GM12878 (cell line): ENCODE data around the gene RNF44. TPM values are rescaled to one million over a fixed set of nuclear protein-coding genes. Genes with fewer than 3 reads are reported as not detected.
A peak's percentile ranks its signal among the peaks of the same experiment; 100 is the strongest.

Experiments used
- ATAC-seq: fragments of 200-7000 bp; cut with Tn5 transposase; 3 replicates; pipeline ENCODE4 v1.9.1; 2020; ENCODE audit warnings: mild to moderate bottlenecking, moderate library complexity
- BruUV-seq: library from RNA; stranded (reverse); fragments of 400-500 nt; replicated peaks from 2 replicates; lab custom pipeline; 2021; lab: Mats Ljungman, UMichigan
- CTCF ChIA-PET: fragments of 300-600 bp; sonication (Branson Sonifier 250); formaldehyde crosslinking; extraction: SDS; loops from one replicate; lab custom pipeline; 2021; ENCODE audit warnings: inconsistent platforms; lab: Yijun Ruan, JAX
- POLR2A ChIA-PET: fragments of 350-600 bp; formaldehyde crosslinking; extraction: SDS; loops from one replicate; lab custom pipeline; 2021; ENCODE audit warnings: inconsistent platforms; lab: Charles Lee
- RAD21 ChIA-PET: fragments of 300-600 bp; sonication (Branson Sonifier 250); formaldehyde crosslinking; loops from one replicate; lab custom pipeline; 2023; ENCODE audit warnings: antibody characterized with exemption; ENCODE audit not compliant: unreplicated experiment; lab: Charles Lee
- SMC1A ChIA-PET: fragments of 300-600 bp; sonication (Branson Sonifier 250); formaldehyde crosslinking; loops from one replicate; lab custom pipeline; 2023; ENCODE audit not compliant: unreplicated experiment, uncharacterized antibody; lab: Charles Lee
- DNase-seq: peaks from one replicate; pipeline ENCODE4 v3.0.0-alpha.2; 2011; ENCODE audit warnings: low read depth, low spot score
- FAIRE-seq: peaks from 3 replicates; lab custom pipeline; 2011; peaks lifted over from hg19 to GRCh38; lab: Jason Lieb, UNC
- H2AFZ ChIP-seq: 2 replicates; pipeline ENCODE4 v1.6.0; 2011; ENCODE audit warnings: low read depth, low read length, control low read depth; ENCODE audit not compliant: control insufficient read depth
- H3K27ac ChIP-seq: 2 replicates; pipeline ENCODE4 v1.5.1; 2011; ENCODE audit warnings: control low read depth; ENCODE audit not compliant: control insufficient read depth, insufficient read depth
- H3K27me3 ChIP-seq, 2 experiments: replicated peaks in 1 of 2; 2 replicates each; pipeline versions ENCODE4 v1.6.0 to v1.6.1; 2011; ENCODE audit warnings: low read length in 1 of 2; ENCODE audit not compliant: control insufficient read depth in 2 of 2, insufficient read depth in 2 of 2
- H3K36me3 ChIP-seq, 2 experiments: 2 replicates each; pipeline ENCODE4 v1.5.1; 2011; ENCODE audit warnings: low read length in 1 of 2; ENCODE audit not compliant: control insufficient read depth in 2 of 2, insufficient read depth in 2 of 2
- H3K4me1 ChIP-seq: 2 replicates; pipeline ENCODE4 v1.6.1; 2011; ENCODE audit warnings: mild to moderate bottlenecking, low read length, moderate library complexity, mixed read lengths; ENCODE audit not compliant: control insufficient read depth, insufficient read depth
- H3K4me2 ChIP-seq: 2 replicates; pipeline ENCODE4 v1.6.0; 2011; ENCODE audit warnings: control low read depth; ENCODE audit not compliant: control insufficient read depth, insufficient read depth
- H3K4me3 ChIP-seq: fragments of 200-600 bp; sonication (generic); 2 replicates; pipeline ENCODE4 v1.5.1; 2016
- H3K79me2 ChIP-seq: 2 replicates; pipeline ENCODE4 v1.6.0; 2011; ENCODE audit warnings: low read length; ENCODE audit not compliant: control insufficient read depth, insufficient read depth
- H3K9ac ChIP-seq: 2 replicates; pipeline ENCODE4 v1.8.0; 2011; ENCODE audit warnings: low read length, control low read depth, mixed read lengths; ENCODE audit not compliant: control insufficient read depth, insufficient read depth
- H3K9me3 ChIP-seq: replicated peaks from 3 replicates; pipeline ENCODE4 v1.5.1; 2011; ENCODE audit warnings: mild to moderate bottlenecking, low read length; ENCODE audit not compliant: control insufficient read depth, insufficient read depth
- H4K20me1 ChIP-seq: 2 replicates; pipeline ENCODE4 v1.6.0; 2011; ENCODE audit not compliant: control insufficient read depth, insufficient read depth
- BCL3 ChIP-seq: IDR thresholded peaks from 2 replicates; pipeline ENCODE4 v1.6.1; 2011; ENCODE audit warnings: borderline replicate concordance, low read depth, mild to moderate bottlenecking, moderate library complexity, low read length; ENCODE audit not compliant: insufficient read depth, poor library complexity, severe bottlenecking
- BMI1 ChIP-seq: fragments of 450-650 bp; IDR thresholded peaks from 2 replicates; pipeline ENCODE4 v1.6.1; 2016; ENCODE audit warnings: mild to moderate bottlenecking, moderate library complexity, borderline replicate concordance
- ESRRA ChIP-seq: IDR thresholded peaks from 2 replicates; pipeline ENCODE4 v1.6.1; 2012; ENCODE audit warnings: mild to moderate bottlenecking, low read length, improper control_type of control experiment
- EZH2 ChIP-seq: IDR thresholded peaks from 2 replicates; pipeline ENCODE4 v1.6.1; 2012; ENCODE audit warnings: low read depth, mild to moderate bottlenecking, control low read depth, inconsistent platforms, low read length, borderline replicate concordance; ENCODE audit not compliant: control insufficient read depth
- FOXK2 ChIP-seq: fragments of 450-650 bp; IDR thresholded peaks from 2 replicates; pipeline ENCODE4 v1.6.1; 2017; ENCODE audit warnings: mild to moderate bottlenecking, moderate library complexity
- IKZF2 ChIP-seq, 2 experiments: fragments of 450-650 bp; IDR thresholded peaks; 2 replicates each; pipeline ENCODE4 v1.6.1; 2017; ENCODE audit warnings: mild to moderate bottlenecking in 2 of 2, moderate library complexity in 2 of 2
- NFXL1 ChIP-seq: fragments of 450-650 bp; IDR thresholded peaks from 2 replicates; pipeline ENCODE4 v1.6.1; 2017; ENCODE audit warnings: antibody characterized with exemption, mild to moderate bottlenecking, borderline replicate concordance
- NFYA ChIP-seq: IDR thresholded peaks from 2 replicates; pipeline ENCODE4 v1.6.1; 2011; ENCODE audit warnings: low read depth, mild to moderate bottlenecking, low read length, improper control_type of control experiment, borderline replicate concordance
- NR2C1 ChIP-seq: fragments of 450-650 bp; IDR thresholded peaks from 2 replicates; pipeline ENCODE4 v1.6.1; 2017; ENCODE audit warnings: antibody characterized with exemption, mild to moderate bottlenecking, moderate library complexity
- RAD21 ChIP-seq: IDR thresholded peaks from 2 replicates; pipeline ENCODE4 v1.6.1; 2011; ENCODE audit warnings: mild to moderate bottlenecking, low read depth, low read length, moderate library complexity; ENCODE audit not compliant: insufficient read depth
- SKIL ChIP-seq: fragments of 450-650 bp; IDR thresholded peaks from 2 replicates; pipeline ENCODE4 v1.6.1; 2017; ENCODE audit warnings: mild to moderate bottlenecking, low read depth, inconsistent platforms; ENCODE audit not compliant: poor library complexity, severe bottlenecking
- SMC3 ChIP-seq: IDR thresholded peaks from 2 replicates; pipeline ENCODE4 v1.6.1; 2011; ENCODE audit warnings: low read length, improper control_type of control experiment, borderline replicate concordance
- SREBF2 ChIP-seq: IDR thresholded peaks from 2 replicates; pipeline ENCODE4 v1.6.1; 2012; ENCODE audit warnings: mild to moderate bottlenecking, low read length
- STAT3 ChIP-seq: IDR thresholded peaks from 2 replicates; pipeline ENCODE4 v1.6.1; 2011; ENCODE audit warnings: low read depth, low read length, improper control_type of control experiment
- SUZ12 ChIP-seq: fragments of 200-600 bp; sonication (generic); IDR thresholded peaks from one replicate; pipeline ENCODE4 v1.6.1; 2018; ENCODE audit warnings: antibody characterized with exemption, mild to moderate bottlenecking; ENCODE audit not compliant: unreplicated experiment
- TAF1 ChIP-seq: IDR thresholded peaks from 2 replicates; pipeline ENCODE4 v1.6.1; 2011; ENCODE audit warnings: mild to moderate bottlenecking, low read depth, low read length, borderline replicate concordance
- USF1 ChIP-seq: IDR thresholded peaks from 2 replicates; pipeline ENCODE4 v1.6.1; 2011; ENCODE audit warnings: borderline replicate concordance, low read depth, mild to moderate bottlenecking, moderate library complexity, mixed read lengths, low read length; ENCODE audit not compliant: insufficient read depth; ENCODE audit errors: extremely low read length
- ZNF24 ChIP-seq: fragments of 450-650 bp; IDR thresholded peaks from 2 replicates; pipeline ENCODE4 v1.6.1; 2017; ENCODE audit warnings: antibody characterized with exemption, mild to moderate bottlenecking
- ZNF274 ChIP-seq: IDR thresholded peaks from one replicate; pipeline ENCODE4 v1.8.0; 2011; ENCODE audit not compliant: insufficient read length, insufficient read depth
- WGBS: methylation state at CpG from one replicate; pipeline ENCODE4 v1.1.6; 2016; ENCODE audit warnings: low lambda C conversion rate; ENCODE audit not compliant: insufficient replicate concordance, insufficient coverage; ENCODE audit errors: missing lambda C conversion rate; 5-methylcytosine and 5-hydroxymethylcytosine counted together
- in situ Hi-C: fragments of 300-500 bp; cut with MboI; formaldehyde crosslinking; loops from 9 replicates; pipeline ENCODE4 v1.14.3; 2018; ENCODE audit warnings: mixed read lengths
- intact Hi-C: fragments of 100-400 bp; cut with micrococcal nuclease; formaldehyde crosslinking; loops from one replicate; pipeline ENCODE4 v1.14.2; 2022; ENCODE audit not compliant: unreplicated experiment
- polyA plus RNA-seq, 11 experiments: library from polyadenylated mRNA; depleted of rRNA in 4 of 11; unstranded in 6 of 11; stranded (reverse) in 5 of 11; fragments of >200 nt; fragmentation: Nextera tagmentation in 4 of 11; fragmentation: Illumina TruSeq in 1 of 11; extraction: Ambion mirVana in 4 of 11; extraction: Trizol in 1 of 11; gene quantifications; 1 replicate in 1 of 11; 2 replicates in 10 of 11; pipeline versions ENCODE4 v1.2.1 to v1.2.3, GENCODE V29; 2011 to 2016; ENCODE audit warnings: inconsistent platforms in 2 of 11, missing spikeins in 2 of 11, low read depth in 1 of 11
- total RNA-seq, 4 experiments: library from RNA; depleted of rRNA in 3 of 4; stranded (reverse); fragments of >200 nt in 3 of 4; fragmentation: Illumina TruSeq in 1 of 4; extraction: Trizol in 1 of 4; gene quantifications; 2 replicates each; pipeline versions ENCODE4 v1.2.1 to v1.2.3, GENCODE V29; 2013 to 2021
- TF ChIP-seq, protein P1 (sequence below): IDR thresholded peaks from 2 replicates; pipeline ENCODE4 v1.6.1; 2011; ENCODE audit warnings: low read depth, low read length, improper control_type of control experiment, borderline replicate concordance

The RNF44 gene
- total and polyA plus RNA-seq, 10 of the 15 experiments (the other 5 are each of a cell fraction or from before 2014, with no cell fraction given): 1.7 to 51.9 (median 7.9) TPM

GRCh38 chr5:176578391-176578808 lies 41.2 kb upstream of the RNF44 start:
- ChIA-PET RAD21 (interaction anchor here (1.0 to 1.5 kb wide), 2 partner anchors 68 to 82 kb away, joined by 3 read pairs; partner anchors contain the start of gene TSPAN17), POLR2A (no interaction called here), CTCF (interaction anchor here (0.8 to 2.2 kb wide), 8 partner anchors 8 to 493 kb away, joined by 3 to 8 read pairs (median 4); partner anchors contain the start of gene CLTB), SMC1A (interaction anchor here (0.6 to 1.5 kb wide), 3 partner anchors 8 to 503 kb away, joined by 3 to 5 read pairs (median 3); no protein-coding TSS in a partner anchor)
- in situ Hi-C loops: loop anchor here (25.0 kb wide), 1 partner anchor 841 kb away; no protein-coding TSS in a partner anchor
- H3K9me3 ChIP-seq: no peaks in the 10 kb centered on the region; the same call in 2 of the 3 replicates
- FAIRE-seq (no peak), ATAC-seq (peak; percentile 77), DNase-seq (no peak)
- no peak overlapping the region for H3K27ac ChIP-seq
- H4K20me1 ChIP-seq: no peaks in the 10 kb centered on the region
- no peak overlapping the region for H3K4me3 ChIP-seq
- H3K36me3 ChIP-seq: no peaks in the 10 kb centered on the region
- 16% methylated on average over 15 of the region's 15 CpGs for WGBS
- H3K4me2 ChIP-seq: no peak overlapping the region
- H3K9ac ChIP-seq: no peak overlapping the region
- no peaks in the 10 kb centered on the region for H3K27me3 ChIP-seq
- intact Hi-C loops: no loop called here
- H3K79me2 ChIP-seq: no peaks in the 10 kb centered on the region
- no TSS peak for BruUV-seq
- no peak overlapping the region for H2AFZ ChIP-seq
- H3K4me1 ChIP-seq: no peaks in the 10 kb centered on the region
- no peak for TF ChIP-seq SUZ12
- no peak for TF ChIP-seq BCL3
- TF ChIP-seq SREBF2: no peak
- peak; percentile 32; the same call in 1 of the 2 replicates for TF ChIP-seq SMC3
- TF ChIP-seq ZNF274: no peak
- TF ChIP-seq RAD21: 0 out of 2 replicates have a peak, but pooled peaks have one; percentile 15
- no peak for TF ChIP-seq BMI1
- TF ChIP-seq NFXL1: no peak
- TF ChIP-seq FOXK2: no peak
- TF ChIP-seq, protein P1, sequence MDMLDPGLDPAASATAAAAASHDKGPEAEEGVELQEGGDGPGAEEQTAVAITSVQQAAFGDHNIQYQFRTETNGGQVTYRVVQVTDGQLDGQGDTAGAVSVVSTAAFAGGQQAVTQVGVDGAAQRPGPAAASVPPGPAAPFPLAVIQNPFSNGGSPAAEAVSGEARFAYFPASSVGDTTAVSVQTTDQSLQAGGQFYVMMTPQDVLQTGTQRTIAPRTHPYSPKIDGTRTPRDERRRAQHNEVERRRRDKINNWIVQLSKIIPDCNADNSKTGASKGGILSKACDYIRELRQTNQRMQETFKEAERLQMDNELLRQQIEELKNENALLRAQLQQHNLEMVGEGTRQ: no peak
- no peak for TF ChIP-seq STAT3
- no peak for TF ChIP-seq ZNF24
- no peak for TF ChIP-seq TAF1
- TF ChIP-seq NFYA: no peak
- no peak for TF ChIP-seq NR2C1
- no peak for TF ChIP-seq USF1
- TF ChIP-seq ESRRA: no peak
- TF ChIP-seq IKZF2 (IDR thresholded peaks at IDR 0.05): no peak
- no peak for TF ChIP-seq SKIL
- no peak for TF ChIP-seq EZH2
